Fibroblast of lung (primary cell): Measurements from ENCODE around the gene TP73. TPM values are rescaled to one million over a fixed set of nuclear protein-coding genes. Genes with fewer than 3 reads are reported as not detected.

Experiments
- DNase-seq, 2 donors: peaks; one replicate each; pipeline versions ENCODE4 v3.0.0 to v3.0.0-alpha.2; 2010; ENCODE audit warnings: low read depth in 2 of 2
- H2AFZ ChIP-seq: 2 replicates; pipeline ENCODE4 v1.5.1; 2012; ENCODE audit warnings: low read length, control low read depth, inconsistent platforms
- H3K27ac ChIP-seq: 2 replicates; pipeline ENCODE4 v1.5.1; 2011; ENCODE audit warnings: low read length, control low read depth; ENCODE audit not compliant: insufficient read depth
- H3K27me3 ChIP-seq: 2 replicates; pipeline ENCODE4 v1.5.1; 2011; ENCODE audit warnings: mild to moderate bottlenecking, low read length; ENCODE audit not compliant: control insufficient read depth, insufficient read depth
- H3K36me3 ChIP-seq: 2 replicates; pipeline ENCODE4 v1.5.1; 2011; ENCODE audit warnings: low read length; ENCODE audit not compliant: control insufficient read depth, insufficient read depth
- H3K4me1 ChIP-seq: 2 replicates; pipeline ENCODE4 v1.5.1; 2011; ENCODE audit warnings: low read length; ENCODE audit not compliant: control insufficient read depth, insufficient read depth; ENCODE audit errors: extremely low read depth
- H3K4me2 ChIP-seq: 2 replicates; pipeline ENCODE4 v1.5.1; 2011; ENCODE audit warnings: low read length, control low read depth; ENCODE audit not compliant: insufficient read depth; ENCODE audit errors: extremely low read depth
- H3K4me3 ChIP-seq, 4 experiments: fragments of 200-600 bp in 1 of 4; sonication (generic) in 1 of 4; replicated peaks in 1 of 4; 2 replicates each; pipeline ENCODE4 v1.5.1; 2011 to 2016; ENCODE audit warnings: low read length in 4 of 4, low read depth in 3 of 4, mild to moderate bottlenecking in 3 of 4, control low read depth in 2 of 4, inconsistent platforms in 1 of 4, mixed read lengths in 1 of 4; ENCODE audit not compliant: insufficient read depth in 1 of 4; ENCODE audit errors: control extremely low read depth in 1 of 4
- H3K79me2 ChIP-seq: 2 replicates; pipeline ENCODE4 v1.5.1; 2012; ENCODE audit warnings: mild to moderate bottlenecking, low read length, inconsistent platforms; ENCODE audit not compliant: control insufficient read depth, insufficient read depth
- H3K9ac ChIP-seq: 2 replicates; pipeline ENCODE4 v1.5.1; 2011; ENCODE audit warnings: mild to moderate bottlenecking, low read length, control low read depth; ENCODE audit not compliant: insufficient read depth
- H3K9me3 ChIP-seq: 2 replicates; pipeline ENCODE4 v1.5.1; 2012; ENCODE audit warnings: low read depth, low read length; ENCODE audit not compliant: control insufficient read depth, insufficient read depth
- H4K20me1 ChIP-seq: 2 replicates; pipeline ENCODE4 v1.5.1; 2011; ENCODE audit warnings: low read length; ENCODE audit not compliant: control insufficient read depth, insufficient read depth; ENCODE audit errors: extremely low read depth
- CTCF ChIP-seq, 2 donors: IDR thresholded peaks in 1 of 2; conservative IDR thresholded peaks in 1 of 2; 1 replicate in 1 of 2; 2 replicates in 1 of 2; pipeline ENCODE4 v1.5.1; 2011 to 2012; ENCODE audit warnings: low read length in 2 of 2, control low read depth in 1 of 2, inconsistent platforms in 1 of 2, low read depth in 1 of 2, mild to moderate bottlenecking in 1 of 2
- EZH2 ChIP-seq: IDR thresholded peaks from 2 replicates; pipeline ENCODE4 v1.5.1; 2012; ENCODE audit warnings: low read length, control low read depth, mild to moderate bottlenecking; ENCODE audit errors: missing control alignments
- polyA plus RNA-seq, 2 donors: library from polyadenylated mRNA; depleted of rRNA in 1 of 2; stranded (reverse) in 1 of 2; unstranded in 1 of 2; fragments of >200 nt; gene quantifications; 2 replicates each; pipeline ENCODE4 v1.2.1, GENCODE V29; 2011 to 2012; ENCODE audit warnings: missing spikeins in 1 of 2
- total RNA-seq: library from RNA; depleted of rRNA; stranded (reverse); fragments of >200 nt; gene quantifications from 2 replicates; pipeline ENCODE4 v1.2.1, GENCODE V29; 2014

The TP73 gene
- total and polyA plus RNA-seq, 2 donors (not counting 1 experiment from before 2014, with no cell fraction given): not detected

GRCh38 chr1:3772027-3772714 lies 119.9 kb downstream of the TP73 start:
- H3K9me3 ChIP-seq: no peaks in the 10 kb centered on the region
- no peaks in the 10 kb centered on the region for H3K27me3 ChIP-seq
- H3K79me2 ChIP-seq: no peaks in the 10 kb centered on the region
- TF ChIP-seq CTCF (conservative IDR thresholded peaks at IDR 0.05 in 1 of 2, IDR thresholded peaks at IDR 0.05 in 1 of 2; ENCODE audit: low read depth in 1 of 2, low read length in 2 of 2) (no peak), EZH2 (no peak)
- H3K4me3 ChIP-seq: peak overlapping the region; percentile 33 to 60 (median 42)
- peak overlapping the region; percentile 71 for H3K4me2 ChIP-seq
- H2AFZ ChIP-seq: peak overlapping the region; percentile 41
- peak overlapping the region; percentile 8 for H3K9ac ChIP-seq
- H3K27ac ChIP-seq: no peak overlapping the region
- DNase-seq: peak; percentile 66 to 72
- H3K4me1 ChIP-seq: peaks cover 5% of the 10 kb centered on the region
- H3K36me3 ChIP-seq: no peaks in the 10 kb centered on the region
- no peaks in the 10 kb centered on the region for H4K20me1 ChIP-seq

- no peak for TF ChIP-seq EZH2
- TF ChIP-seq CTCF (conservative IDR thresholded peaks at IDR 0.05 in 1 of 2, IDR thresholded peaks at IDR 0.05 in 1 of 2; ENCODE audit: low read depth in 1 of 2, low read length in 2 of 2): no peak
- Histone ChIP-seq H4K20me1 (no peaks in the 10 kb centered on the region), H3K4me3 (peak within 1 kb of the TSS; percentile 33 to 60 (median 42)), H3K4me1 (peaks cover 5% of the 10 kb centered on the region), H3K27ac (no peak within 1 kb of the TSS), H2AFZ (peak within 1 kb of the TSS; percentile 41), H3K4me2 (peak within 1 kb of the TSS; percentile 71), H3K9me3 (no peaks in the 10 kb centered on the region), H3K79me2 (no peaks in the 10 kb centered on the region), H3K9ac (peak within 1 kb of the TSS; percentile 8), H3K36me3 (no peaks in the 10 kb centered on the region), H3K27me3 (no peaks in the 10 kb centered on the region)
- DNase-seq: no peak
These were observed 120.6 kb downstream of the TP73 start, which contains the start of gene SMIM1 for GRCh38 chr1:3772715-3773571. TSS of gene SMIM1 (plus strand) at chr1:3772749. CDS start at chr1:3775374, 2,625 bp downstream.

- no peaks in the 10 kb centered on the region for H4K20me1 ChIP-seq
- H3K9ac ChIP-seq: no peak overlapping the region
- peaks cover 5% of the 10 kb centered on the region for H3K4me1 ChIP-seq
- no peaks in the 10 kb centered on the region for H3K79me2 ChIP-seq
- no peak for TF ChIP-seq EZH2
- no peak for TF ChIP-seq CTCF (conservative IDR thresholded peaks at IDR 0.05 in 1 of 2, IDR thresholded peaks at IDR 0.05 in 1 of 2; ENCODE audit: low read depth in 1 of 2, low read length in 2 of 2)
- H3K4me3 ChIP-seq: no peak overlapping the region
- H3K27ac ChIP-seq: no peak overlapping the region
- H3K36me3 ChIP-seq: no peaks in the 10 kb centered on the region
- H3K27me3 ChIP-seq: no peaks in the 10 kb centered on the region
- H3K4me2 ChIP-seq: no peak overlapping the region
- no peak overlapping the region for H2AFZ ChIP-seq
- no peak for DNase-seq
- H3K9me3 ChIP-seq: no peaks in the 10 kb centered on the region
These were observed 121.4 kb downstream of the TP73 start for GRCh38 chr1:3773572-3774275.
